Liver (tissue), 9 donors: ENCODE results near the gene PNPLA6. TPM values are rescaled to one million over a fixed set of nuclear protein-coding genes. Genes with fewer than 3 reads are reported as not detected.

ENCODE experiments used
- DNase-seq: peaks from one replicate; pipeline ENCODE4 v3.0.0-alpha.2; 2017; ENCODE audit warnings: low spot score
- H3K27ac ChIP-seq, 2 donors: one replicate each; pipeline ENCODE4 v1.7.0; 2013; ENCODE audit warnings: inconsistent platforms in 2 of 2, low read length in 2 of 2, control low read depth in 1 of 2, low read depth in 1 of 2, mild to moderate bottlenecking in 1 of 2
- H3K27me3 ChIP-seq, 4 donors: one replicate each; pipeline versions ENCODE4 v1.6.1 to v1.7.0; 2013; ENCODE audit warnings: low read length in 3 of 4, inconsistent platforms in 1 of 4, mild to moderate bottlenecking in 1 of 4, moderate library complexity in 1 of 4; ENCODE audit not compliant: control insufficient read depth in 4 of 4, insufficient read depth in 4 of 4
- H3K36me3 ChIP-seq, 4 donors: one replicate each; pipeline versions ENCODE4 v1.6.1 to v1.7.0; 2013; ENCODE audit warnings: low read length in 3 of 4, mild to moderate bottlenecking in 3 of 4, low read depth in 1 of 4, moderate library complexity in 1 of 4; ENCODE audit not compliant: control insufficient read depth in 4 of 4, insufficient read depth in 3 of 4
- H3K4me1 ChIP-seq, 4 donors: one replicate each; pipeline versions ENCODE4 v1.6.1 to v1.7.0; 2013; ENCODE audit warnings: low read length in 3 of 4, mild to moderate bottlenecking in 3 of 4, moderate library complexity in 1 of 4; ENCODE audit not compliant: control insufficient read depth in 4 of 4, insufficient read depth in 4 of 4
- H3K4me3 ChIP-seq, 3 donors: one replicate each; pipeline versions ENCODE4 v1.6.1 to v1.7.0; 2013; ENCODE audit warnings: low read length in 3 of 3, control low read depth in 1 of 3, low read depth in 1 of 3, mild to moderate bottlenecking in 1 of 3
- H3K9ac ChIP-seq, 2 donors: one replicate each; pipeline ENCODE4 v1.7.0; 2013; ENCODE audit warnings: low read length in 2 of 2, mild to moderate bottlenecking in 2 of 2, moderate library complexity in 2 of 2, control low read depth in 1 of 2, low read depth in 1 of 2
- H3K9me3 ChIP-seq, 4 donors: one replicate each; pipeline versions ENCODE4 v1.6.1 to v1.7.0; 2013; ENCODE audit warnings: low read length in 3 of 4; ENCODE audit not compliant: control insufficient read depth in 4 of 4
- EGR1 ChIP-seq, 2 donors: IDR thresholded peaks; 2 replicates each; pipeline ENCODE4 v1.6.1; 2016 to 2018; ENCODE audit warnings: antibody characterized with exemption in 2 of 2, low read depth in 2 of 2
- FOXA1 ChIP-seq: IDR thresholded peaks from 2 replicates; pipeline ENCODE4 v1.6.1; 2016; ENCODE audit warnings: antibody characterized with exemption
- FOXA2 ChIP-seq: IDR thresholded peaks from 2 replicates; pipeline ENCODE4 v1.6.1; 2016; ENCODE audit warnings: antibody characterized with exemption
- GABPA ChIP-seq, 2 donors: IDR thresholded peaks in 1 of 2; conservative IDR thresholded peaks in 1 of 2; 2 replicates each; pipeline ENCODE4 v1.6.1; 2016; ENCODE audit warnings: antibody characterized with exemption in 2 of 2, mild to moderate bottlenecking in 1 of 2, moderate library complexity in 1 of 2
- HNF4A ChIP-seq, 2 donors: conservative IDR thresholded peaks; 2 replicates each; pipeline ENCODE4 v1.6.1; 2016; ENCODE audit warnings: antibody characterized with exemption in 2 of 2, mild to moderate bottlenecking in 2 of 2
- HNF4G ChIP-seq: IDR thresholded peaks from 2 replicates; pipeline ENCODE4 v1.6.1; 2016; ENCODE audit warnings: antibody characterized with exemption
- JUND ChIP-seq, 2 donors: IDR thresholded peaks; 2 replicates each; pipeline ENCODE4 v1.6.1; 2016; ENCODE audit warnings: antibody characterized with exemption in 2 of 2
- MAX ChIP-seq: IDR thresholded peaks from 2 replicates; pipeline ENCODE4 v1.6.1; 2016; ENCODE audit warnings: antibody characterized with exemption
- NR2F2 ChIP-seq: IDR thresholded peaks from 2 replicates; pipeline ENCODE4 v1.6.1; 2016; ENCODE audit warnings: antibody characterized with exemption
- RAD21 ChIP-seq, 2 donors: IDR thresholded peaks; 2 replicates each; pipeline ENCODE4 v1.6.1; 2016; ENCODE audit warnings: antibody characterized with exemption in 2 of 2, mild to moderate bottlenecking in 2 of 2
- RXRA ChIP-seq, 2 donors: IDR thresholded peaks; 2 replicates each; pipeline ENCODE4 v1.6.1; 2017 to 2018; ENCODE audit warnings: antibody characterized with exemption in 2 of 2, mild to moderate bottlenecking in 1 of 2
- SP1 ChIP-seq: IDR thresholded peaks from 2 replicates; pipeline ENCODE4 v1.6.1; 2018; ENCODE audit warnings: antibody characterized with exemption, mild to moderate bottlenecking
- TAF1 ChIP-seq: conservative IDR thresholded peaks from 2 replicates; pipeline ENCODE4 v1.6.1; 2016; ENCODE audit warnings: antibody characterized with exemption, mild to moderate bottlenecking
- YY1 ChIP-seq: IDR thresholded peaks from 2 replicates; pipeline ENCODE4 v1.6.1; 2016; ENCODE audit warnings: antibody characterized with exemption, mild to moderate bottlenecking
- ZBTB33 ChIP-seq: IDR thresholded peaks from 2 replicates; pipeline ENCODE4 v1.6.1; 2016; ENCODE audit warnings: antibody characterized with exemption
- WGBS: extraction: QIAGEN DNeasy Blood & Tissue Kit; methylation state at CpG from one replicate; pipeline ENCODE4 v1.1.7; 2013; 5-methylcytosine and 5-hydroxymethylcytosine counted together
- polyA plus RNA-seq, 2 donors: library from polyadenylated mRNA; stranded (reverse) in 1 of 2; unstranded in 1 of 2; fragments of 200-250 nt in 1 of 2; fragments of >200 nt in 1 of 2; fragmentation: Nextera tagmentation in 1 of 2; extraction: Ambion mirVana in 1 of 2; gene quantifications; one replicate each; pipeline versions ENCODE4 v1.2.1 to v1.2.3, GENCODE V29; 2013 to 2015
- total RNA-seq, 2 donors: library from RNA; depleted of rRNA; stranded (reverse); fragments of >200 nt; gene quantifications; one replicate each; pipeline ENCODE4 v1.2.3, GENCODE V29; 2014
- TF ChIP-seq, protein P1 (sequence below): IDR thresholded peaks from 2 replicates; pipeline ENCODE4 v1.6.1; 2016; ENCODE audit warnings: antibody characterized with exemption, mild to moderate bottlenecking
- TF ChIP-seq, protein P2 (sequence below): fragments of 150-350 bp; IDR thresholded peaks from 2 replicates; pipeline ENCODE4 v1.5.1; 2017; ENCODE audit warnings: improper control_type of control experiment, low read depth, low read length; ENCODE audit not compliant: missing input control
- TF ChIP-seq, protein P3 (sequence below): IDR thresholded peaks from 2 replicates; pipeline ENCODE4 v1.6.1; 2016; ENCODE audit warnings: antibody characterized with exemption
- donor health status: healthy.
- donor health status: healthy.
- donor health status: healthy.
- donor health status: healthy.
- donor health status: healthy.

The PNPLA6 gene
- total and polyA plus RNA-seq, 4 donors, result 20.9 to 68.4 (median 28.0) TPM

GRCh38 chr19:7526059-7526929, 9.2 kb upstream of the PNPLA6 start:
- Histone ChIP-seq H3K27ac (no peak overlapping the region), H3K9ac (no peak overlapping the region), H3K4me1 (peaks cover 5 to 25% (median 19%) of the 10 kb centered on the region in 4 donors), H3K4me3 (no peak overlapping the region), H3K36me3 (peaks cover 0 to 21% (median 5%) of the 10 kb centered on the region in 4 donors), H3K9me3 (no peaks in the 10 kb centered on the region), H3K27me3 (no peaks in the 10 kb centered on the region)
- no peak for TF ChIP-seq HNF4G
- TF ChIP-seq, protein P1, sequence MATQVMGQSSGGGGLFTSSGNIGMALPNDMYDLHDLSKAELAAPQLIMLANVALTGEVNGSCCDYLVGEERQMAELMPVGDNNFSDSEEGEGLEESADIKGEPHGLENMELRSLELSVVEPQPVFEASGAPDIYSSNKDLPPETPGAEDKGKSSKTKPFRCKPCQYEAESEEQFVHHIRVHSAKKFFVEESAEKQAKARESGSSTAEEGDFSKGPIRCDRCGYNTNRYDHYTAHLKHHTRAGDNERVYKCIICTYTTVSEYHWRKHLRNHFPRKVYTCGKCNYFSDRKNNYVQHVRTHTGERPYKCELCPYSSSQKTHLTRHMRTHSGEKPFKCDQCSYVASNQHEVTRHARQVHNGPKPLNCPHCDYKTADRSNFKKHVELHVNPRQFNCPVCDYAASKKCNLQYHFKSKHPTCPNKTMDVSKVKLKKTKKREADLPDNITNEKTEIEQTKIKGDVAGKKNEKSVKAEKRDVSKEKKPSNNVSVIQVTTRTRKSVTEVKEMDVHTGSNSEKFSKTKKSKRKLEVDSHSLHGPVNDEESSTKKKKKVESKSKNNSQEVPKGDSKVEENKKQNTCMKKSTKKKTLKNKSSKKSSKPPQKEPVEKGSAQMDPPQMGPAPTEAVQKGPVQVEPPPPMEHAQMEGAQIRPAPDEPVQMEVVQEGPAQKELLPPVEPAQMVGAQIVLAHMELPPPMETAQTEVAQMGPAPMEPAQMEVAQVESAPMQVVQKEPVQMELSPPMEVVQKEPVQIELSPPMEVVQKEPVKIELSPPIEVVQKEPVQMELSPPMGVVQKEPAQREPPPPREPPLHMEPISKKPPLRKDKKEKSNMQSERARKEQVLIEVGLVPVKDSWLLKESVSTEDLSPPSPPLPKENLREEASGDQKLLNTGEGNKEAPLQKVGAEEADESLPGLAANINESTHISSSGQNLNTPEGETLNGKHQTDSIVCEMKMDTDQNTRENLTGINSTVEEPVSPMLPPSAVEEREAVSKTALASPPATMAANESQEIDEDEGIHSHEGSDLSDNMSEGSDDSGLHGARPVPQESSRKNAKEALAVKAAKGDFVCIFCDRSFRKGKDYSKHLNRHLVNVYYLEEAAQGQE, result no peak
- WGBS, result 89% methylated on average over 31 of the region's 31 CpGs
- DNase-seq, result no peak

DNA sequence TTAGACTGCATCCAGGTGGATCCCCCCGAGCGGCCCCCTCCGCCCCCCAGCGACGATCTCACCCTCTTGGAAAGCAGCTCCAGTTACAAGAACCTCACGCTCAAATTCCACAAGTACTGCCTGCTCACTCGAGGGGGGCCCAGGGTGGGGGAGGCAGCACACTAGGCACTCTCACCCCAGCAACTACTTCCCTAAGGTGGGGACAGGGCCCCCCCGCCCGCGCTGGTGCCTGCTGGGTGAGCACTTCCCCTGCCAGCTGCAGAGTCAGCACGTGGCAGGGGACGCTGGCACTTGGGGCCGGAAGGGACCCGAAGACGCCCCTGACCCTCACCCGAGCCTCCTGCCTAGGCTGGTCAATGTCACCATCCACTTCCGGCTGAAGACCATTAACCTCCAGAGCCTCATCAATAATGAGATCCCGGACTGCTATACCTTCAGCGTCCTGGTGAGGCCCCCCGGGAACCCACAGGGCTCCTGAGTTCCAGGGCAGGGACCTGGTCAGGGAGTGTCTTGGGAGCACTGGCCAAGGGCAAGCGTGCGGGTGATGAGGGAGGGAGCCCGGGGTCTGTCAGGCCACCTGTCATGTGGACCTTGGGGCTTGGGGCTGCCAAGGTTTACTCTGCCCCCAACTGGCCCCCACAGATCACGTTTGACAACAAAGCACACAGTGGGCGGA, 7.9 kb upstream of the PNPLA6 start:
- H3K36me3 ChIP-seq, result peaks cover 0 to 21% (median 5%) of the 10 kb centered on the region in 4 donors
- H3K9me3 ChIP-seq, result no peaks in the 10 kb centered on the region
- H3K27me3 ChIP-seq, result no peaks in the 10 kb centered on the region
- H3K27ac ChIP-seq, result no peak overlapping the region
- no peak for DNase-seq
- H3K4me3 ChIP-seq, result no peak overlapping the region
- WGBS, result 83% methylated on average over 25 of the region's 25 CpGs
- TF ChIP-seq, protein P2, sequence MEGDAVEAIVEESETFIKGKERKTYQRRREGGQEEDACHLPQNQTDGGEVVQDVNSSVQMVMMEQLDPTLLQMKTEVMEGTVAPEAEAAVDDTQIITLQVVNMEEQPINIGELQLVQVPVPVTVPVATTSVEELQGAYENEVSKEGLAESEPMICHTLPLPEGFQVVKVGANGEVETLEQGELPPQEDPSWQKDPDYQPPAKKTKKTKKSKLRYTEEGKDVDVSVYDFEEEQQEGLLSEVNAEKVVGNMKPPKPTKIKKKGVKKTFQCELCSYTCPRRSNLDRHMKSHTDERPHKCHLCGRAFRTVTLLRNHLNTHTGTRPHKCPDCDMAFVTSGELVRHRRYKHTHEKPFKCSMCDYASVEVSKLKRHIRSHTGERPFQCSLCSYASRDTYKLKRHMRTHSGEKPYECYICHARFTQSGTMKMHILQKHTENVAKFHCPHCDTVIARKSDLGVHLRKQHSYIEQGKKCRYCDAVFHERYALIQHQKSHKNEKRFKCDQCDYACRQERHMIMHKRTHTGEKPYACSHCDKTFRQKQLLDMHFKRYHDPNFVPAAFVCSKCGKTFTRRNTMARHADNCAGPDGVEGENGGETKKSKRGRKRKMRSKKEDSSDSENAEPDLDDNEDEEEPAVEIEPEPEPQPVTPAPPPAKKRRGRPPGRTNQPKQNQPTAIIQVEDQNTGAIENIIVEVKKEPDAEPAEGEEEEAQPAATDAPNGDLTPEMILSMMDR, result no peak
- TF ChIP-seq, protein P3, sequence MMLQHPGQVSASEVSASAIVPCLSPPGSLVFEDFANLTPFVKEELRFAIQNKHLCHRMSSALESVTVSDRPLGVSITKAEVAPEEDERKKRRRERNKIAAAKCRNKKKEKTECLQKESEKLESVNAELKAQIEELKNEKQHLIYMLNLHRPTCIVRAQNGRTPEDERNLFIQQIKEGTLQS, result no peak
- TF ChIP-seq HNF4G, result no peak
- TF ChIP-seq RAD21 (IDR thresholded peaks at IDR 0.05), result no peak
- TF ChIP-seq YY1, result no peak
- no peak for TF ChIP-seq MAX
- no peak for TF ChIP-seq JUND (IDR thresholded peaks at IDR 0.05)
- TF ChIP-seq RXRA (IDR thresholded peaks at IDR 0.05), result no peak
- TF ChIP-seq FOXA1, result no peak
- no peak for TF ChIP-seq HNF4A (conservative IDR thresholded peaks at IDR 0.05)
- no peak for TF ChIP-seq FOXA2
- TF ChIP-seq, protein P1, result no peak
- no peak for TF ChIP-seq ZBTB33
- TF ChIP-seq GABPA (IDR thresholded peaks at IDR 0.05 in 1 of 2, conservative IDR thresholded peaks at IDR 0.05 in 1 of 2), result no peak
- TF ChIP-seq TAF1, result no peak
- no peak for TF ChIP-seq NR2F2
- TF ChIP-seq EGR1 (IDR thresholded peaks at IDR 0.05; ENCODE audit: low read depth in 2 of 2), result no peak
- no peak for TF ChIP-seq SP1
- peaks cover 5 to 12% (median 10%) of the 10 kb centered on the region in 4 donors for H3K4me1 ChIP-seq
- no peak overlapping the region for H3K9ac ChIP-seq
